Psoas muscle (tissue), 8 donors: ENCODE results near the gene PHLDA1. TPM values are rescaled to one million over a fixed set of nuclear protein-coding genes. Genes with fewer than 3 reads are reported as not detected.

Experiments used
- ATAC-seq, 4 donors: fragments of 200-7000 bp; cut with Tn5 transposase; one replicate each; pipeline ENCODE4 v1.9.1; 2020; ENCODE audit warnings: moderate library complexity in 3 of 4, mild to moderate bottlenecking in 2 of 4
- DNase-seq, 2 donors: peaks; one replicate each; pipeline ENCODE4 v3.0.0-alpha.2; 2020
- H3K27ac ChIP-seq: fragments of 200-600 bp; one replicate; pipeline ENCODE4 v1.8.0; 2022
- H3K27me3 ChIP-seq, 3 donors: fragments of 200-600 bp in 1 of 3; one replicate each; pipeline versions ENCODE4 v1.6.1 to v1.8.0; 2013 to 2022; ENCODE audit warnings: low read length in 2 of 3, mild to moderate bottlenecking in 2 of 3, moderate library complexity in 1 of 3; ENCODE audit not compliant: insufficient read depth in 3 of 3
- H3K36me3 ChIP-seq, 2 donors: fragments of 200-600 bp in 1 of 2; one replicate each; pipeline versions ENCODE4 v1.6.1 to v1.8.0; 2013 to 2022; ENCODE audit warnings: low read depth in 1 of 2, mild to moderate bottlenecking in 1 of 2, moderate library complexity in 1 of 2; ENCODE audit not compliant: insufficient read depth in 1 of 2
- H3K4me1 ChIP-seq: fragments of 200-600 bp; one replicate; pipeline ENCODE4 v1.8.0; 2022
- H3K4me3 ChIP-seq: fragments of 200-600 bp; one replicate; pipeline ENCODE4 v1.8.0; 2022; ENCODE audit warnings: mild to moderate bottlenecking
- H3K9me3 ChIP-seq: fragments of 200-600 bp; one replicate; pipeline ENCODE4 v1.8.0; 2022
- WGBS, 3 donors: extraction: QIAGEN DNeasy Blood & Tissue Kit; methylation state at CpG; one replicate each; pipeline versions ENCODE4 v1.1.6 to v1.1.7; 2013; 5-methylcytosine and 5-hydroxymethylcytosine counted together
- intact Hi-C, 2 donors: fragments of 100-400 bp; cut with DNase I; formaldehyde crosslinking; loops; one replicate each; pipeline versions ENCODE4 v1.11.0 to v1.14.2; 2022
- polyA plus RNA-seq, 3 donors: library from polyadenylated mRNA; stranded (reverse); fragments of 200-250 nt; gene quantifications; one replicate each; pipeline ENCODE4 v1.2.3, GENCODE V29; 2013
- total RNA-seq, 4 donors: library from RNA; stranded (reverse); fragmentation: NEBNext Ultra II Directional in 2 of 4; extraction: Animal tissue kit (Norgen Biotek cat#: 25700) in 2 of 4; gene quantifications; one replicate each; pipeline versions ENCODE4 v1.2.1 to v1.2.4, GENCODE V29; 2021 to 2023
- TF ChIP-seq, protein P1 (sequence below): fragments of 200-600 bp; IDR thresholded peaks from one replicate; pipeline ENCODE4 v1.8.0; 2022; ENCODE audit warnings: antibody characterized with exemption
- donor health status: healthy with polysubstance abuse.
- donor health status: DM: no; HTN: no; CAD: no; lungs with moderate emphysema.
- donor health status: Bipolar disorder and iron deficiency.
- donor health status: healthy.
- donor health status: DM: yes; HTN: yes; CAD: no.
- donor health status: DM: no; HTN: no; CAD: no.
- donor health status: DM: no; HTN: no; CAD: no.
- donor health status: DM: yes; HTN: yes; CAD: no.

PHLDA1 gene
- total and polyA plus RNA-seq, 7 donors = 0.73 to 35.6 (median 3.5) TPM

DNA sequence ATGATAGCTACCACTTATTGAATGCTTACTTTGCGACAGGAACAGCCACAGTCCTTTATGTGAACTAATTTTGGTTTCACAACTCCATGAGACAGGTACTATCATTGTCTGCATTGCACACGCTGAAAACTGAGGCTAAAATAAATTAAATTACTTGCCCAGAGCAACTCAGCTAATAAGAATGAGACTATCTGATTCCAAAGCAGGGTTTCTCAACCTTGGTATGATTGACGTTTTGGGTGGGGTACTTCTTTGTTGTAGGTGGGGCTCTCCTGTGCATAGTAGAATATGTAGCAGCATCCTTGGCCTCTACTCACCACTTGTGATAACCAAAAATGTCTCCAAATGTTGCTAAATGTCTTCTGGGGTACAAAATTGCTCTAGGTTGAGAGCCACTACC is 9.1 kb downstream of the PHLDA1 start:
- Histone ChIP-seq H3K4me1 (no peaks in the 10 kb centered on the region), H3K9me3 (no peaks in the 10 kb centered on the region), H3K27ac (no peak overlapping the region), H3K36me3 (no peaks in the 10 kb centered on the region), H3K4me3 (no peak overlapping the region), H3K27me3 (peaks cover 0 to 14% (median 0%) of the 10 kb centered on the region in 3 donors)
- DNase-seq (no peak), ATAC-seq (no peak)
- 91 to 97% (median 93%) methylated on average over 3 of the region's 3 CpGs for WGBS, 3 donors
- intact Hi-C loops = no loop called here
- TF ChIP-seq, protein P1, sequence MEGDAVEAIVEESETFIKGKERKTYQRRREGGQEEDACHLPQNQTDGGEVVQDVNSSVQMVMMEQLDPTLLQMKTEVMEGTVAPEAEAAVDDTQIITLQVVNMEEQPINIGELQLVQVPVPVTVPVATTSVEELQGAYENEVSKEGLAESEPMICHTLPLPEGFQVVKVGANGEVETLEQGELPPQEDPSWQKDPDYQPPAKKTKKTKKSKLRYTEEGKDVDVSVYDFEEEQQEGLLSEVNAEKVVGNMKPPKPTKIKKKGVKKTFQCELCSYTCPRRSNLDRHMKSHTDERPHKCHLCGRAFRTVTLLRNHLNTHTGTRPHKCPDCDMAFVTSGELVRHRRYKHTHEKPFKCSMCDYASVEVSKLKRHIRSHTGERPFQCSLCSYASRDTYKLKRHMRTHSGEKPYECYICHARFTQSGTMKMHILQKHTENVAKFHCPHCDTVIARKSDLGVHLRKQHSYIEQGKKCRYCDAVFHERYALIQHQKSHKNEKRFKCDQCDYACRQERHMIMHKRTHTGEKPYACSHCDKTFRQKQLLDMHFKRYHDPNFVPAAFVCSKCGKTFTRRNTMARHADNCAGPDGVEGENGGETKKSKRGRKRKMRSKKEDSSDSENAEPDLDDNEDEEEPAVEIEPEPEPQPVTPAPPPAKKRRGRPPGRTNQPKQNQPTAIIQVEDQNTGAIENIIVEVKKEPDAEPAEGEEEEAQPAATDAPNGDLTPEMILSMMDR = no peak

DNA sequence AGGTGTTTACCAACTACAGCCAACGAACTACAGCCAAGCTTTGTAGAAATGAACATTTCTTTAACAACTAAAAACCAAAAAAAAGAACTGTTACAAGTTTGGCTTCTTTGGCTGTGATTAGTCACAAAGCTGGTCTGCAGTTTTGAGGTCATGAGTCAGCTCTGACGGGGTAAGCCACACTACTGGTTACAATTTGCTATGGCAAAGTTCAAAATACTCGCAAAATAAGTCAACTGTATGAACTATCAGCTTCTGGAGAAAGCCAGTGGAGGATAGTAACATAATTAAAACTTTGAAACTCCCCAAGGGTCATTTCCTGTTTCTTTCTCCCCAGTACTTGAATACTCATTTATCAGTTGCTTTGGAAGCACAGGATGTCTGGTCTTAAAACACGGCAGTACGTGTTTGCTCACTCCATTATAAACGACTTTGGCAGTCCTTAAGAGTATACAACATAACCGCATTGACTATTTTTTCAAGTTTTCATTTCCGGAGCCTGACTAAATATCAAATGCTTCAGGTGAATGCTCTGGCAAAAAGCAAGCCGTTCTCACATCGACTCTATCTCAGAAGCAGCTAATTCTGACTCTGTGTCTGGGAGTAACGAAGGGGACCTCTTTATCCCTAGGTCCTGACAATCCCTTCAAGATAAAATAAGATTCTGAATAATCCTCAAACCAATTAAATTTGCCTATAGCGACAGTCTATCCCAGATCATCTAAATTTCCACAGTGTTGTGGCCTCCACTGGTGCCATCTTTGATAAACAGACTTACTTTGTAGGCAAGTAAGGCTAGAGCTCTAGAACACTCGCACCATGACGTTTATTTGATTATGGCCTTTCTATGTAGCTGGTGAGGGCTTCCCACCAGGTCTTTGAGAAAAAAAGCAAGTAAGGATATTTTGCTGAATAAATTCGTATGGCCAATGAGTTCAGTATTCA is 10.6 kb downstream of the PHLDA1 start:
- ATAC-seq (peak in 2 of 4 donors; percentile 19 to 53), DNase-seq (no peak)
- H3K9me3 ChIP-seq = no peaks in the 10 kb centered on the region
- H3K36me3 ChIP-seq = no peaks in the 10 kb centered on the region
- H3K27me3 ChIP-seq = peaks cover 0 to 5% (median 0%) of the 10 kb centered on the region in 3 donors
- WGBS, 3 donors = 66 to 68% (median 68%) methylated on average over 15 of the region's 15 CpGs
- no peak overlapping the region for H3K27ac ChIP-seq
- no peak overlapping the region for H3K4me3 ChIP-seq
- intact Hi-C loops = no loop called here
- TF ChIP-seq, protein P1 = no peak
- H3K4me1 ChIP-seq = no peaks in the 10 kb centered on the region

DNA sequence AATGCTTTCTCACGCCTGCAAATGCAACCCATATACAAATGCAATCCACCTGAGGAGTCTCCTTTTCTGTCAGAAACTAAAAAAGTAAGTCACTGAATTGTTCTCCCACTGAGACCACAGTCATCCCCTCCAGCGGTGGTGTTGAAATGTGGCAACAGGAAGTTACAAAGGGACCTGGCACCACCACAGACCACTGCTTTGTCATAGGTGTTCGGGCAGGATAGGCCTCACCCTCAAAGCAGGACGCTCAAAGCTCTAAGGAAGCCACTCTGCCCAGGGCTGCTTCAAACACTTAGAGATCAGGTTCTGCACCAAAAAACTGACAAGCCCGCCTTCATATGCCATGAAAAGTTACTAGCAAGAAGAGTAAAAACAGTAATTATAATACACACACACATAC is 11.3 kb downstream of the PHLDA1 start:
- Histone ChIP-seq H3K4me3 (no peak overlapping the region), H3K27ac (no peak overlapping the region), H3K9me3 (no peaks in the 10 kb centered on the region), H3K4me1 (no peaks in the 10 kb centered on the region), H3K36me3 (no peaks in the 10 kb centered on the region), H3K27me3 (no peaks in the 10 kb centered on the region)
- intact Hi-C loops = no loop called here
- peak in 1 of 2 donors; percentile 16 for DNase-seq
- 79 to 85% (median 81%) methylated on average over 5 of the region's 5 CpGs for WGBS, 3 donors
- TF ChIP-seq, protein P1 = no peak
- peak in 2 of 4 donors; percentile 45 to 55 for ATAC-seq

DNA sequence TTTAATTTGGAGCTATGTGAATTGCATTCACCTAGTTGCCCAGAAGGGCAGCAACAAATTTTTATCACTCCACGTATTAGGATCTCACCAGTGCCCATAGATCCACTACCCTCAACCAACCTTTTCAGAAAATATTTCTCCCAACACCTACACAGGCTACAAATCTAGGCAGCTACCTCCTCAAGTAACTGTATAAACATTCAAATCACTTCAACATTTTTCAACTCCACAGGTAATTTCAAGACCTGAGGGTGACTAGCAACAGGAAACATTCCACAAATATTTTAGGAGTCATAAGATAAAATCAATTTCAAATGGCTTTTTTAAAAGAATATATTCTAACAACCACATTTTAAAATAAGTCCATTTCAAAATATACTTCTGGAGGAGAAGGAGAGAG is 12.9 kb downstream of the PHLDA1 start:
- H3K9me3 ChIP-seq = no peaks in the 10 kb centered on the region

More for the DNA sequence above, 12.9 kb downstream of the PHLDA1 start:
- ATAC-seq = no peak
- peaks cover 0 to 2% (median 0%) of the 10 kb centered on the region in 3 donors for H3K27me3 ChIP-seq
- no peak for DNase-seq
- 82 to 94% (median 85%) methylated on average over 1 of the region's 1 CpG for WGBS, 3 donors
- TF ChIP-seq, protein P1 = no peak
- H3K36me3 ChIP-seq = no peaks in the 10 kb centered on the region
- no peaks in the 10 kb centered on the region for H3K4me1 ChIP-seq
- no peak overlapping the region for H3K27ac ChIP-seq
- intact Hi-C loops = no loop called here
- H3K4me3 ChIP-seq = no peak overlapping the region
